Non-pigmented ciliary epithelial cell (primary cell): ENCODE measurements around the gene PMIS2.
"Not testable (repeated sequence)": the region's sequence is repeated elsewhere in the genome, so short reads cannot be mapped to it uniquely, and the experiment has no call there.

ENCODE experiments used
- DNase-seq: peaks from one replicate; pipeline ENCODE4 v3.0.0-alpha.2; 2010; ENCODE audit warnings: low read depth

Gene PMIS2

GRCh38 chr19:35592226-35592625, 6.3 kb downstream of the PMIS2 start:
- no peak for DNase-seq

GRCh38 chr19:35595026-35595425, 9.1 kb downstream of the PMIS2 start:
- DNase-seq = not testable (repeated sequence)

GRCh38 chr19:35595928-35596327, 10.0 kb downstream of the PMIS2 start:
- no peak for DNase-seq

GRCh38 chr19:35596366-35596999, 10.5 kb downstream of the PMIS2 start:
- DNase-seq = no peak

GRCh38 chr19:35601971-35602370, 16.0 kb downstream of the PMIS2 start:
- DNase-seq = no peak

- DNase-seq = not testable (repeated sequence)
These were observed 18.5 kb downstream of the PMIS2 start for GRCh38 chr19:35604436-35604835.

- not testable (repeated sequence) for DNase-seq
These were observed 21.2 kb downstream of the PMIS2 start for GRCh38 chr19:35607170-35607569.

- no peak for DNase-seq
These were observed 21.7 kb downstream of the PMIS2 start for GRCh38 chr19:35607661-35608060.

- no peak for DNase-seq
These were observed 22.3 kb downstream of the PMIS2 start for GRCh38 chr19:35608251-35608650.

GRCh38 chr19:35609851-35610353, 23.9 kb downstream of the PMIS2 start:
- DNase-seq = no peak

- DNase-seq = no peak
These were observed 26.2 kb downstream of the PMIS2 start for GRCh38 chr19:35612224-35612558.

- peak; percentile 38 for DNase-seq
These were observed 26.8 kb downstream of the PMIS2 start, which contains the start of gene HAUS5 for GRCh38 chr19:35612559-35613321. HAUS5 (plus strand) TSS chr19:35612735; CDS start chr19:35612795, 60 bp downstream.

- no peak for DNase-seq
These were observed 27.6 kb downstream of the PMIS2 start for GRCh38 chr19:35613574-35613973.

- no peak for DNase-seq
These were observed 29.1 kb downstream of the PMIS2 start for GRCh38 chr19:35615036-35615435.

GRCh38 chr19:35618857-35619256, 32.9 kb downstream of the PMIS2 start:
- DNase-seq = no peak

GRCh38 chr19:35619290-35619923, 33.4 kb downstream of the PMIS2 start:
- no peak for DNase-seq

GRCh38 chr19:35620001-35620400, 34.0 kb downstream of the PMIS2 start:
- no peak for DNase-seq

- no peak for DNase-seq
These were observed 35.7 kb downstream of the PMIS2 start for GRCh38 chr19:35621708-35622107.

GRCh38 chr19:35622750-35623149, 36.8 kb downstream of the PMIS2 start:
- no peak for DNase-seq

- DNase-seq = no peak
These were observed 37.5 kb downstream of the PMIS2 start for GRCh38 chr19:35623327-35624010.

- DNase-seq = no peak
These were observed 42.2 kb downstream of the PMIS2 start for GRCh38 chr19:35628264-35628564.

- peak; percentile 93 for DNase-seq
These were observed 42.8 kb downstream of the PMIS2 start, which contains the start of gene RBM42 for GRCh38 chr19:35628565-35629331. RBM42 (plus strand) TSS chr19:35629036; CDS start chr19:35629154, 118 bp downstream.
